Activated naive CD8-positive, alpha-beta T cell treated with anti-CD3 and anti-CD28 coated beads for 36 hours (primary cell): ENCODE measurements around the gene SPATA17. TPM values are rescaled to one million over a fixed set of nuclear protein-coding genes. Genes with fewer than 3 reads are reported as not detected.
"Not testable (repeated sequence)": the region's sequence is repeated elsewhere in the genome, so short reads cannot be mapped to it uniquely, and the experiment has no call there.

Experiments used
- DNase-seq: peaks from one replicate; pipeline ENCODE4 v3.0.0; 2021
- H3K27ac Mint-ChIP-seq: one replicate; pipeline ENCODE4 v1.8.0; 2022; ENCODE audit warnings: mild to moderate bottlenecking, moderate library complexity, mixed read lengths
- H3K27me3 Mint-ChIP-seq: one replicate; pipeline ENCODE4 v1.8.0; 2022; ENCODE audit warnings: mild to moderate bottlenecking, mixed read lengths
- H3K36me3 Mint-ChIP-seq: one replicate; pipeline ENCODE4 v1.8.0; 2021; ENCODE audit warnings: mild to moderate bottlenecking, mixed read lengths
- H3K4me1 Mint-ChIP-seq: one replicate; pipeline ENCODE4 v1.8.0; 2021; ENCODE audit warnings: mixed read lengths
- H3K4me3 Mint-ChIP-seq: one replicate; pipeline ENCODE4 v1.8.0; 2022; ENCODE audit warnings: mild to moderate bottlenecking, moderate library complexity, mixed read lengths
- H3K9me3 Mint-ChIP-seq: one replicate; pipeline ENCODE4 v1.8.0; 2022; ENCODE audit warnings: mixed read lengths
- total RNA-seq, 2 experiments: library from RNA; stranded (reverse); gene quantifications; one replicate each; pipeline ENCODE4 v1.2.3, GENCODE V29; 2021

The SPATA17 gene
- total RNA-seq, 2 experiments from 2014 or later: not detected

- Mint-ChIP-seq H3K4me1 (no peaks in the 10 kb centered on the region), H3K9me3 (no peaks in the 10 kb centered on the region)
Observed at GRCh38 chr1:217647791-217648190, 16.6 kb downstream of the SPATA17 start.

GRCh38 chr1:217650674-217651073, 19.5 kb downstream of the SPATA17 start:
- Mint-ChIP-seq H3K36me3 (no peaks in the 10 kb centered on the region), H3K9me3 (no peaks in the 10 kb centered on the region), H3K27me3 (peaks cover 4% of the 10 kb centered on the region), H3K27ac (no peak overlapping the region), H3K4me3 (no peak overlapping the region), H3K4me1 (no peaks in the 10 kb centered on the region)
- DNase-seq: no peak

More at GRCh38 chr1:217647791-217648190, 16.6 kb downstream of the SPATA17 start:
- no peak for DNase-seq
- Mint-ChIP-seq H3K27ac (no peak overlapping the region), H3K27me3 (peaks cover 3% of the 10 kb centered on the region), H3K4me3 (no peak overlapping the region), H3K36me3 (no peaks in the 10 kb centered on the region)

- DNase-seq: no peak
- H3K4me3 Mint-ChIP-seq: no peak overlapping the region
- peaks cover 4% of the 10 kb centered on the region for H3K9me3 Mint-ChIP-seq
- no peaks in the 10 kb centered on the region for H3K36me3 Mint-ChIP-seq
- peaks cover 13% of the 10 kb centered on the region for H3K27me3 Mint-ChIP-seq
- H3K4me1 Mint-ChIP-seq: no peaks in the 10 kb centered on the region
- H3K27ac Mint-ChIP-seq: no peak overlapping the region
Observed at GRCh38 chr1:217660353-217661062, 29.4 kb downstream of the SPATA17 start.

GRCh38 chr1:217661407-217661806, 30.3 kb downstream of the SPATA17 start:
- peaks cover 10% of the 10 kb centered on the region for H3K27me3 Mint-ChIP-seq
- H3K4me1 Mint-ChIP-seq: no peaks in the 10 kb centered on the region
- H3K36me3 Mint-ChIP-seq: no peaks in the 10 kb centered on the region
- no peak overlapping the region for H3K4me3 Mint-ChIP-seq
- peaks cover 4% of the 10 kb centered on the region for H3K9me3 Mint-ChIP-seq
- no peak for DNase-seq
- H3K27ac Mint-ChIP-seq: no peak overlapping the region

- peaks cover 11% of the 10 kb centered on the region for H3K27me3 Mint-ChIP-seq
Observed at GRCh38 chr1:217668351-217668940, 37.3 kb downstream of the SPATA17 start.

GRCh38 chr1:217673387-217673786, 42.2 kb downstream of the SPATA17 start:
- Mint-ChIP-seq H3K4me1 (no peaks in the 10 kb centered on the region), H3K4me3 (no peak overlapping the region), H3K27me3 (peaks cover 7% of the 10 kb centered on the region), H3K36me3 (no peaks in the 10 kb centered on the region), H3K9me3 (no peaks in the 10 kb centered on the region), H3K27ac (no peak overlapping the region)
- no peak for DNase-seq

More at GRCh38 chr1:217668351-217668940, 37.3 kb downstream of the SPATA17 start:
- DNase-seq: no peak
- Mint-ChIP-seq H3K36me3 (no peaks in the 10 kb centered on the region), H3K4me1 (no peaks in the 10 kb centered on the region), H3K27ac (no peak overlapping the region), H3K9me3 (no peaks in the 10 kb centered on the region), H3K4me3 (no peak overlapping the region)

- Mint-ChIP-seq H3K4me1 (no peaks in the 10 kb centered on the region), H3K9me3 (no peaks in the 10 kb centered on the region), H3K27me3 (peaks cover 7% of the 10 kb centered on the region), H3K27ac (no peak overlapping the region), H3K4me3 (no peak overlapping the region), H3K36me3 (no peaks in the 10 kb centered on the region)
- no peak for DNase-seq
Observed at GRCh38 chr1:217674028-217674729, 43.0 kb downstream of the SPATA17 start.

GRCh38 chr1:217681806-217682205, 50.7 kb downstream of the SPATA17 start:
- no peak for DNase-seq
- H3K36me3 Mint-ChIP-seq: no peaks in the 10 kb centered on the region

GRCh38 chr1:217687511-217687910, 56.4 kb downstream of the SPATA17 start:
- no peak for DNase-seq

More at GRCh38 chr1:217681806-217682205, 50.7 kb downstream of the SPATA17 start:
- Mint-ChIP-seq H3K27me3 (no peaks in the 10 kb centered on the region), H3K4me1 (no peaks in the 10 kb centered on the region), H3K27ac (no peak overlapping the region), H3K9me3 (no peaks in the 10 kb centered on the region), H3K4me3 (no peak overlapping the region)

GRCh38 chr1:217696140-217696539, 65.0 kb downstream of the SPATA17 start:
- H3K4me1 Mint-ChIP-seq, H3K27ac Mint-ChIP-seq, H3K9me3 Mint-ChIP-seq, DNase-seq, H3K27me3 Mint-ChIP-seq, H3K36me3 Mint-ChIP-seq, H3K4me3 Mint-ChIP-seq: not testable (repeated sequence)

More at GRCh38 chr1:217687511-217687910, 56.4 kb downstream of the SPATA17 start:
- H3K36me3 Mint-ChIP-seq: no peaks in the 10 kb centered on the region
- no peaks in the 10 kb centered on the region for H3K9me3 Mint-ChIP-seq
- H3K27ac Mint-ChIP-seq: no peak overlapping the region
- H3K4me3 Mint-ChIP-seq: no peak overlapping the region
- no peaks in the 10 kb centered on the region for H3K4me1 Mint-ChIP-seq
- no peaks in the 10 kb centered on the region for H3K27me3 Mint-ChIP-seq

GRCh38 chr1:217703326-217703725, 72.2 kb downstream of the SPATA17 start:
- no peak for DNase-seq
- no peak overlapping the region for H3K27ac Mint-ChIP-seq
- H3K9me3 Mint-ChIP-seq: peaks cover 5% of the 10 kb centered on the region
- H3K36me3 Mint-ChIP-seq: no peaks in the 10 kb centered on the region
- no peaks in the 10 kb centered on the region for H3K4me1 Mint-ChIP-seq
- no peaks in the 10 kb centered on the region for H3K27me3 Mint-ChIP-seq
- H3K4me3 Mint-ChIP-seq: no peak overlapping the region

- Mint-ChIP-seq H3K36me3 (no peaks in the 10 kb centered on the region), H3K27ac (no peak overlapping the region), H3K4me1 (no peaks in the 10 kb centered on the region), H3K27me3 (no peaks in the 10 kb centered on the region), H3K9me3 (no peaks in the 10 kb centered on the region), H3K4me3 (no peak overlapping the region)
- DNase-seq: no peak
Observed at GRCh38 chr1:217712925-217713597, 81.9 kb downstream of the SPATA17 start.

GRCh38 chr1:217715681-217716080, 84.5 kb downstream of the SPATA17 start:
- no peaks in the 10 kb centered on the region for H3K27me3 Mint-ChIP-seq
- no peaks in the 10 kb centered on the region for H3K9me3 Mint-ChIP-seq
- H3K4me1 Mint-ChIP-seq: no peaks in the 10 kb centered on the region
- no peak for DNase-seq
- no peak overlapping the region for H3K27ac Mint-ChIP-seq
- no peaks in the 10 kb centered on the region for H3K36me3 Mint-ChIP-seq
- H3K4me3 Mint-ChIP-seq: no peak overlapping the region

- Mint-ChIP-seq H3K27me3 (no peaks in the 10 kb centered on the region), H3K4me3 (no peak overlapping the region), H3K36me3 (no peaks in the 10 kb centered on the region), H3K4me1 (no peaks in the 10 kb centered on the region), H3K9me3 (no peaks in the 10 kb centered on the region), H3K27ac (no peak overlapping the region)
- DNase-seq: no peak
Observed at GRCh38 chr1:217717959-217718358, 86.8 kb downstream of the SPATA17 start.

GRCh38 chr1:217718873-217719272, 87.7 kb downstream of the SPATA17 start:
- Mint-ChIP-seq H3K27ac (no peak overlapping the region), H3K36me3 (no peaks in the 10 kb centered on the region), H3K4me3 (no peak overlapping the region), H3K9me3 (no peaks in the 10 kb centered on the region), H3K27me3 (no peaks in the 10 kb centered on the region), H3K4me1 (no peaks in the 10 kb centered on the region)
- DNase-seq: no peak
